ENCODE measurements around the gene IRF1.

IRF1 gene

GRCh38 chr5:132501961-132502931, 11.7 kb upstream of the IRF1 start:
- DNase-seq = no peak
- Histone ChIP-seq H3K9ac (ENCODE audit: low read length) (no peak overlapping the region), H3K18ac (ENCODE audit: low read length) (no peak overlapping the region), H2BK120ac (ENCODE audit: low read depth, low read length) (no peak overlapping the region), H3K27me3 (ENCODE audit: insufficient read depth, low read length, poor library complexity) (no peaks in the 10 kb centered on the region), H3K56ac (ENCODE audit: low read length) (no peak overlapping the region), H3K79me2 (ENCODE audit: control insufficient read depth, insufficient read depth, low read length) (no peaks in the 10 kb centered on the region), H4K5ac (ENCODE audit: low read length) (no peak overlapping the region), H2AK5ac (ENCODE audit: low read length) (no peak overlapping the region), H3K36me3 (ENCODE audit: control insufficient read depth, insufficient read depth, low read length) (no peaks in the 10 kb centered on the region), H4K8ac (ENCODE audit: low read depth, low read length) (no peak overlapping the region), H3K4me2 (ENCODE audit: low read length) (no peak overlapping the region), H3K79me1 (ENCODE audit: low read length) (no peaks in the 10 kb centered on the region), H3K4me1 (ENCODE audit: control insufficient read depth, low read depth, low read length) (no peaks in the 10 kb centered on the region), H3K4ac (ENCODE audit: low read depth, low read length) (no peak overlapping the region), H3K27ac (ENCODE audit: low read depth, low read length) (no peak overlapping the region), H3K4me3 (ENCODE audit: low read length) (no peak overlapping the region), H3K23ac (ENCODE audit: low read length) (no peak overlapping the region), H2BK15ac (replicated peaks; ENCODE audit: low read depth) (no peak overlapping the region), H2BK5ac (ENCODE audit: low read length) (no peak overlapping the region)
- WGBS (ENCODE audit: extremely low coverage, insufficient coverage, low lambda C conversion rate) = no CpG with 5 or more reads among the region's 10 CpGs

GRCh38 chr5:132501629-132501956, 11.0 kb upstream of the IRF1 start:
- no peak overlapping the region for H3K4ac ChIP-seq (ENCODE audit: low read depth, low read length)
- H3K18ac ChIP-seq (ENCODE audit: low read length) = no peak overlapping the region
- H3K4me1 ChIP-seq (ENCODE audit: control insufficient read depth, low read depth, low read length) = no peaks in the 10 kb centered on the region
- no CpG with 5 or more reads among the region's 4 CpGs for WGBS (ENCODE audit: extremely low coverage, insufficient coverage, low lambda C conversion rate)
- no peaks in the 10 kb centered on the region for H3K36me3 ChIP-seq (ENCODE audit: control insufficient read depth, insufficient read depth, low read length)
- H3K79me1 ChIP-seq (ENCODE audit: low read length) = no peaks in the 10 kb centered on the region
- no peak overlapping the region for H3K4me3 ChIP-seq (ENCODE audit: low read length)
- no peaks in the 10 kb centered on the region for H3K27me3 ChIP-seq (ENCODE audit: insufficient read depth, low read length, poor library complexity)
- no peaks in the 10 kb centered on the region for H3K79me2 ChIP-seq (ENCODE audit: control insufficient read depth, insufficient read depth, low read length)
- no peak overlapping the region for H2AK5ac ChIP-seq (ENCODE audit: low read length)
- H4K5ac ChIP-seq (ENCODE audit: low read length) = no peak overlapping the region
- H3K27ac ChIP-seq (ENCODE audit: low read depth, low read length) = no peak overlapping the region
- H4K8ac ChIP-seq (ENCODE audit: low read depth, low read length) = no peak overlapping the region
- DNase-seq = no peak
- no peak overlapping the region for H3K9ac ChIP-seq (ENCODE audit: low read length)
- H2BK15ac ChIP-seq (replicated peaks; ENCODE audit: low read depth) = no peak overlapping the region
- H3K56ac ChIP-seq (ENCODE audit: low read length) = no peak overlapping the region
- no peak overlapping the region for H3K4me2 ChIP-seq (ENCODE audit: low read length)
- H2BK120ac ChIP-seq (ENCODE audit: low read depth, low read length) = no peak overlapping the region
- no peak overlapping the region for H3K23ac ChIP-seq (ENCODE audit: low read length)
- H2BK5ac ChIP-seq (ENCODE audit: low read length) = no peak overlapping the region

- Histone ChIP-seq H3K36me3 (ENCODE audit: control insufficient read depth, insufficient read depth, low read length) (no peaks in the 10 kb centered on the region), H2BK15ac (replicated peaks; ENCODE audit: low read depth) (no peak overlapping the region), H3K79me1 (ENCODE audit: low read length) (no peaks in the 10 kb centered on the region), H4K8ac (ENCODE audit: low read depth, low read length) (no peak overlapping the region), H3K4me3 (ENCODE audit: low read length) (no peak overlapping the region), H2BK120ac (ENCODE audit: low read depth, low read length) (no peak overlapping the region), H3K4ac (ENCODE audit: low read depth, low read length) (no peak overlapping the region), H3K27me3 (ENCODE audit: insufficient read depth, low read length, poor library complexity) (no peaks in the 10 kb centered on the region), H3K4me1 (ENCODE audit: control insufficient read depth, low read depth, low read length) (no peaks in the 10 kb centered on the region), H3K23ac (ENCODE audit: low read length) (no peak overlapping the region), H3K27ac (ENCODE audit: low read depth, low read length) (no peak overlapping the region), H2BK5ac (ENCODE audit: low read length) (no peak overlapping the region), H2AK5ac (ENCODE audit: low read length) (no peak overlapping the region), H3K18ac (ENCODE audit: low read length) (no peak overlapping the region), H4K5ac (ENCODE audit: low read length) (no peak overlapping the region), H3K9ac (ENCODE audit: low read length) (no peak overlapping the region), H3K4me2 (ENCODE audit: low read length) (no peak overlapping the region), H3K79me2 (ENCODE audit: control insufficient read depth, insufficient read depth, low read length) (no peaks in the 10 kb centered on the region), H3K56ac (ENCODE audit: low read length) (no peak overlapping the region)
- WGBS (ENCODE audit: extremely low coverage, insufficient coverage, low lambda C conversion rate) = no CpG with 5 or more reads among the region's 6 CpGs
- peak; percentile 78 for DNase-seq
Measured at GRCh38 chr5:132500931-132501628, 10.5 kb upstream of the IRF1 start.

- Histone ChIP-seq H3K23ac (ENCODE audit: low read length) (no peak overlapping the region), H3K36me3 (ENCODE audit: control insufficient read depth, insufficient read depth, low read length) (no peaks in the 10 kb centered on the region), H4K8ac (ENCODE audit: low read depth, low read length) (no peak overlapping the region), H2BK120ac (ENCODE audit: low read depth, low read length) (no peak overlapping the region), H3K27me3 (ENCODE audit: insufficient read depth, low read length, poor library complexity) (no peaks in the 10 kb centered on the region), H3K4ac (ENCODE audit: low read depth, low read length) (no peak overlapping the region), H2BK5ac (ENCODE audit: low read length) (no peak overlapping the region), H2AK5ac (ENCODE audit: low read length) (no peak overlapping the region), H3K79me2 (ENCODE audit: control insufficient read depth, insufficient read depth, low read length) (no peaks in the 10 kb centered on the region), H2BK15ac (replicated peaks; ENCODE audit: low read depth) (no peak overlapping the region), H3K18ac (ENCODE audit: low read length) (no peak overlapping the region), H3K79me1 (ENCODE audit: low read length) (no peaks in the 10 kb centered on the region), H3K4me1 (ENCODE audit: control insufficient read depth, low read depth, low read length) (peaks cover 2% of the 10 kb centered on the region), H3K56ac (ENCODE audit: low read length) (no peak overlapping the region), H4K5ac (ENCODE audit: low read length) (no peak overlapping the region), H3K4me2 (ENCODE audit: low read length) (no peak overlapping the region), H3K4me3 (ENCODE audit: low read length) (no peak overlapping the region), H3K27ac (ENCODE audit: low read depth, low read length) (no peak overlapping the region), H3K9ac (ENCODE audit: low read length) (no peak overlapping the region)
- DNase-seq = no peak
- no CpG with 5 or more reads among the region's 6 CpGs for WGBS (ENCODE audit: extremely low coverage, insufficient coverage, low lambda C conversion rate)
Measured at GRCh38 chr5:132500244-132500930, 9.8 kb upstream of the IRF1 start.

GRCh38 chr5:132499440-132500243, 9.1 kb upstream of the IRF1 start:
- Histone ChIP-seq H4K5ac (ENCODE audit: low read length) (no peak overlapping the region), H3K18ac (ENCODE audit: low read length) (no peak overlapping the region), H2BK15ac (replicated peaks; ENCODE audit: low read depth) (no peak overlapping the region), H3K4me3 (ENCODE audit: low read length) (no peak overlapping the region), H3K36me3 (ENCODE audit: control insufficient read depth, insufficient read depth, low read length) (no peaks in the 10 kb centered on the region), H3K79me1 (ENCODE audit: low read length) (no peaks in the 10 kb centered on the region), H3K9ac (ENCODE audit: low read length) (no peak overlapping the region), H3K4ac (ENCODE audit: low read depth, low read length) (no peak overlapping the region), H4K8ac (ENCODE audit: low read depth, low read length) (no peak overlapping the region), H2BK5ac (ENCODE audit: low read length) (no peak overlapping the region), H3K27me3 (ENCODE audit: insufficient read depth, low read length, poor library complexity) (no peaks in the 10 kb centered on the region), H2BK120ac (ENCODE audit: low read depth, low read length) (no peak overlapping the region), H3K27ac (ENCODE audit: low read depth, low read length) (no peak overlapping the region), H2AK5ac (ENCODE audit: low read length) (no peak overlapping the region), H3K56ac (ENCODE audit: low read length) (no peak overlapping the region), H3K23ac (ENCODE audit: low read length) (no peak overlapping the region), H3K4me2 (ENCODE audit: low read length) (no peak overlapping the region), H3K4me1 (ENCODE audit: control insufficient read depth, low read depth, low read length) (peaks cover 4% of the 10 kb centered on the region), H3K79me2 (ENCODE audit: control insufficient read depth, insufficient read depth, low read length) (no peaks in the 10 kb centered on the region)
- no CpG with 5 or more reads among the region's 9 CpGs for WGBS (ENCODE audit: extremely low coverage, insufficient coverage, low lambda C conversion rate)
- DNase-seq = peak; percentile 14
